Loucy (cell line): ENCODE measurements around the gene PTPRS.

Experiments
- H2AFZ ChIP-seq: fragments of 200-600 bp; sonication (generic); 2 replicates; pipeline ENCODE4 v1.6.0; 2016; ENCODE audit warnings: antibody characterized with exemption, mild to moderate bottlenecking, low read length, moderate library complexity
- H3F3A ChIP-seq: fragments of 200-600 bp; 2 replicates; pipeline ENCODE4 v1.6.0; 2016; ENCODE audit warnings: antibody characterized with exemption, low read depth, mild to moderate bottlenecking
- H3K27me3 ChIP-seq: fragments of 200-600 bp; sonication (generic); 2 replicates; pipeline ENCODE4 v1.6.1; 2014; ENCODE audit warnings: low read length, mild to moderate bottlenecking; ENCODE audit not compliant: insufficient read depth, poor library complexity, severe bottlenecking
- H3K36me3 ChIP-seq: fragments of 200-600 bp; sonication (generic); 2 replicates; pipeline ENCODE4 v1.6.1; 2016; ENCODE audit warnings: low read length; ENCODE audit not compliant: insufficient read depth
- H3K4me1 ChIP-seq: fragments of 200-600 bp; sonication (generic); 2 replicates; pipeline ENCODE4 v1.5.1; 2014; ENCODE audit warnings: low read length, mild to moderate bottlenecking; ENCODE audit not compliant: insufficient read depth, poor library complexity, severe bottlenecking
- H3K4me2 ChIP-seq: fragments of 200-600 bp; sonication (generic); 2 replicates; pipeline ENCODE4 v1.6.0; 2014; ENCODE audit warnings: antibody characterized with exemption, low read length, low read depth, mild to moderate bottlenecking; ENCODE audit not compliant: poor library complexity, severe bottlenecking
- H3K4me3 ChIP-seq: fragments of 200-600 bp; sonication (generic); 2 replicates; pipeline ENCODE4 v1.5.1; 2014; ENCODE audit warnings: low read length, mild to moderate bottlenecking, mixed read lengths; ENCODE audit not compliant: poor library complexity, severe bottlenecking
- H3K79me2 ChIP-seq: fragments of 200-600 bp; sonication (generic); 2 replicates; pipeline ENCODE4 v1.6.1; 2014; ENCODE audit warnings: low read length; ENCODE audit not compliant: insufficient read depth
- H3K9ac ChIP-seq: fragments of 200-600 bp; sonication (generic); 2 replicates; pipeline ENCODE4 v1.6.0; 2014; ENCODE audit warnings: mild to moderate bottlenecking, low read depth, low read length, moderate library complexity; ENCODE audit not compliant: poor library complexity, severe bottlenecking
- H3K9me2 ChIP-seq: fragments of 200-600 bp; sonication (generic); replicated peaks from 2 replicates; pipeline ENCODE4 v1.6.1; 2016; ENCODE audit warnings: low read depth, low read length, mixed read lengths
- H3K9me3 ChIP-seq: fragments of 200-600 bp; sonication (generic); 2 replicates; pipeline ENCODE4 v1.6.1; 2014; ENCODE audit warnings: mild to moderate bottlenecking, antibody characterized with exemption, low read length, low read depth; ENCODE audit not compliant: insufficient read depth
- H4K20me1 ChIP-seq: fragments of 200-600 bp; sonication (generic); 2 replicates; pipeline ENCODE4 v1.6.0; 2014; ENCODE audit warnings: antibody characterized with exemption, low read length, mild to moderate bottlenecking; ENCODE audit not compliant: insufficient read depth, poor library complexity, severe bottlenecking
- EZH2phosphoT487 ChIP-seq: fragments of 200-600 bp; IDR thresholded peaks from 2 replicates; pipeline ENCODE4 v1.6.1; 2018; ENCODE audit warnings: antibody characterized with exemption, mild to moderate bottlenecking, moderate library complexity, borderline replicate concordance
- TF ChIP-seq, protein P1 (sequence below): fragments of 200-600 bp; sonication (generic); conservative IDR thresholded peaks from 2 replicates; pipeline ENCODE4 v1.5.1; 2014; ENCODE audit warnings: mild to moderate bottlenecking, antibody characterized with exemption, low read length

PTPRS gene

DNA sequence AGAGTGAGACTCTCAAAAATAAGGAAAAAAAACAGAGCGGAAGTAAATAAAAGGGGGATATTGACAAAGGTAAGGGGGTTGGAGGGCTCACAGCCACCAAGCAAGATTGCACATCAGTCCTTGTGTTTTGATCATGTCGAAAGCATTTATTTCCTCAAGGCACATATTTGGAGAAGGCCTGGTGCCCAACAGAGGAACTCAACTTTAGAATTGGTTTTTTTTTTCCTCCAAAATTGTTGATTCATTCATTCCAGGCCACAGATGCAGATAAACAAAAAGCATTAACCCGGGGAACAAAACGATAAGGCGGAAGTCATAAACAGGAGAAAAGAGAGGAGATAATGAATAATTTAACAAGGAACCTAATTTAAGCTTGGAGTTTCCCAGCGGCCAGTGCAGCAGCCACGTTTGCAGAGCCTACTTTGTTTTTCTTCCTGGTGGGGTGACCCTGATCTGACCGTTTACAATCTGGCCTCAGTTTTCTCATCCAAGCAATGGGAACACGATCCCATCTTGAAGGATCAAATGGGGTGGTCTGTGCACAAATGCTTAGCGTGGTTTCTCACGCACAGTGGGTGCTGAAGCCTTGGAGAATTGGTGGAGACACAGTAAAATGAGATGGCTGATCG, 2.1 kb upstream of the PTPRS start:
- Histone ChIP-seq H4K20me1 (no peaks in the 10 kb centered on the region), H3K9ac (no peak overlapping the region), H3K4me3 (no peak overlapping the region), H3K36me3 (no peaks in the 10 kb centered on the region), H3K9me3 (no peaks in the 10 kb centered on the region), H3K4me2 (no peak overlapping the region), H3F3A (no peaks in the 10 kb centered on the region), H3K27me3 (peaks cover 5% of the 10 kb centered on the region), H3K79me2 (no peaks in the 10 kb centered on the region), H2AFZ (no peak overlapping the region), H3K9me2 (no peaks in the 10 kb centered on the region), H3K4me1 (no peaks in the 10 kb centered on the region)
- TF ChIP-seq, protein P1, sequence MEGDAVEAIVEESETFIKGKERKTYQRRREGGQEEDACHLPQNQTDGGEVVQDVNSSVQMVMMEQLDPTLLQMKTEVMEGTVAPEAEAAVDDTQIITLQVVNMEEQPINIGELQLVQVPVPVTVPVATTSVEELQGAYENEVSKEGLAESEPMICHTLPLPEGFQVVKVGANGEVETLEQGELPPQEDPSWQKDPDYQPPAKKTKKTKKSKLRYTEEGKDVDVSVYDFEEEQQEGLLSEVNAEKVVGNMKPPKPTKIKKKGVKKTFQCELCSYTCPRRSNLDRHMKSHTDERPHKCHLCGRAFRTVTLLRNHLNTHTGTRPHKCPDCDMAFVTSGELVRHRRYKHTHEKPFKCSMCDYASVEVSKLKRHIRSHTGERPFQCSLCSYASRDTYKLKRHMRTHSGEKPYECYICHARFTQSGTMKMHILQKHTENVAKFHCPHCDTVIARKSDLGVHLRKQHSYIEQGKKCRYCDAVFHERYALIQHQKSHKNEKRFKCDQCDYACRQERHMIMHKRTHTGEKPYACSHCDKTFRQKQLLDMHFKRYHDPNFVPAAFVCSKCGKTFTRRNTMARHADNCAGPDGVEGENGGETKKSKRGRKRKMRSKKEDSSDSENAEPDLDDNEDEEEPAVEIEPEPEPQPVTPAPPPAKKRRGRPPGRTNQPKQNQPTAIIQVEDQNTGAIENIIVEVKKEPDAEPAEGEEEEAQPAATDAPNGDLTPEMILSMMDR = no peak
- TF ChIP-seq EZH2phosphoT487 = no peak

GRCh38 chr19:5341981-5342380, 1.4 kb upstream of the PTPRS start:
- Histone ChIP-seq H3K9ac (no peak overlapping the region), H2AFZ (no peak overlapping the region), H4K20me1 (no peaks in the 10 kb centered on the region), H3K9me3 (no peaks in the 10 kb centered on the region), H3K4me2 (no peak overlapping the region), H3K79me2 (no peaks in the 10 kb centered on the region), H3K9me2 (no peaks in the 10 kb centered on the region), H3K4me1 (no peaks in the 10 kb centered on the region), H3F3A (no peaks in the 10 kb centered on the region), H3K36me3 (no peaks in the 10 kb centered on the region), H3K27me3 (peaks cover 5% of the 10 kb centered on the region), H3K4me3 (no peak overlapping the region)
- TF ChIP-seq EZH2phosphoT487 = no peak
- TF ChIP-seq, protein P1 = no peak

GRCh38 chr19:5341448-5341820, 822 bp upstream of the PTPRS start:
- H3K36me3 ChIP-seq = no peaks in the 10 kb centered on the region
- H3K9ac ChIP-seq = no peak overlapping the region
- peaks cover under 1% of the 10 kb centered on the region for H3K4me1 ChIP-seq
- H3K9me2 ChIP-seq = no peaks in the 10 kb centered on the region
- no peaks in the 10 kb centered on the region for H3K9me3 ChIP-seq
- TF ChIP-seq, protein P1 = no peak
- no peak for TF ChIP-seq EZH2phosphoT487
- H3K79me2 ChIP-seq = no peaks in the 10 kb centered on the region
- H3F3A ChIP-seq = no peaks in the 10 kb centered on the region
- no peak overlapping the region for H3K4me2 ChIP-seq
- H3K4me3 ChIP-seq = no peak overlapping the region
- peaks cover 5% of the 10 kb centered on the region for H3K27me3 ChIP-seq
- H2AFZ ChIP-seq = no peak overlapping the region
- H4K20me1 ChIP-seq = no peaks in the 10 kb centered on the region
